Nephron (organoid): ENCODE measurements around the gene MAGEA10.
"Not testable (repeated sequence)": the region's sequence is repeated elsewhere in the genome, so short reads cannot be mapped to it uniquely, and the experiment has no call there.

Experiments used
- H3K27ac Mint-ChIP-seq, 3 experiments: 2 replicates each; pipeline ENCODE4 v1.8.0; 2020; ENCODE audit warnings: mixed read lengths in 3 of 3, mild to moderate bottlenecking in 2 of 3, moderate library complexity in 1 of 3
- H3K27me3 Mint-ChIP-seq: 2 replicates; pipeline ENCODE4 v1.8.0; 2021; ENCODE audit warnings: low read depth, mild to moderate bottlenecking, moderate library complexity, mixed read lengths
- H3K36me3 Mint-ChIP-seq: 2 replicates; pipeline ENCODE4 v1.8.0; 2020; ENCODE audit warnings: low read depth, mixed read lengths
- H3K4me1 Mint-ChIP-seq: 2 replicates; pipeline ENCODE4 v1.8.0; 2020; ENCODE audit warnings: mixed read lengths
- H3K4me3 Mint-ChIP-seq, 3 experiments: 2 replicates each; pipeline ENCODE4 v1.8.0; 2020; ENCODE audit warnings: mild to moderate bottlenecking in 3 of 3, mixed read lengths in 3 of 3, moderate library complexity in 2 of 3
- H3K9me3 Mint-ChIP-seq: 2 replicates; pipeline ENCODE4 v1.8.0; 2020; ENCODE audit warnings: mixed read lengths
- CTCF ChIP-seq, 3 experiments: fragments of 200-600 bp; sonication (generic); IDR thresholded peaks; one replicate each; pipeline ENCODE4 v1.5.0; 2021; ENCODE audit warnings: antibody characterized with exemption in 3 of 3; ENCODE audit not compliant: unreplicated experiment in 3 of 3

The MAGEA10 gene

DNA sequence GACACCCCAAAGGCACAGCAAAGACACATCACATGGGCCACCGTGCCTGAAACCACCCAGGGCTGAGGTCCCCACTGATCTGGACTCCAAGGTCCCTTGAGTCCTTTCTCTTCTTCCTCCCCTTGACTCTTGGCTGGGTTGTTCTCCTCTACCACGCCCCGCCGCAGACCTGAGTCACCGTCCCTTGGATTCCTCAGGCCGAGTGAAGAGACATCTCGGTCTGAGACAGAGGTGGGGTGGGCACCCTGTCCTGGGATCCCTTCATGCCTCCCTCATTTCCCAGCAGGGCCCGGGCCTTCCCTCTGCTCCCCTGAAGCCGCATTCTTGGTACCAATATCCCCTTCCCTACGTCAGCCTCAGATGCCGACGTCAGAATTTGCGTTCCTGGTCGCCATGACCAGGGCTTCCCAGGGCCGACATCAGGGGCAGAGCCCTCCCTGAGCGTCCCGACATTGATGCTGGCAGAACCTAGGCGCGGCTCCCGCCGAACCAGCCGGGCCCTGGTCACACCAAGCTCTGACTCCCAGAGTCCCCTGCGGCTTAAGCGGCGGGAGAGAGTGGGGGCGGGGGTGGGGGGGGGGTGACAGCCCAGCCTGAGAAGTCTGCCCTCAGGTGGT, 498 bp downstream of the MAGEA10 start:
- Mint-ChIP-seq H3K4me1 (no peaks in the 10 kb centered on the region), H3K27me3 (no peaks in the 10 kb centered on the region), H3K27ac (no peak overlapping the region), H3K4me3 (no peak overlapping the region), H3K9me3 (peaks cover 11% of the 10 kb centered on the region), H3K36me3 (no peaks in the 10 kb centered on the region)
- TF ChIP-seq CTCF (IDR thresholded peaks at IDR 0.05; ENCODE audit: unreplicated experiment in 3 of 3) = no peak

- Mint-ChIP-seq H3K9me3 (peaks cover 11% of the 10 kb centered on the region), H3K27ac (no peak overlapping the region), H3K27me3 (no peaks in the 10 kb centered on the region), H3K4me3 (no peak overlapping the region), H3K36me3 (no peaks in the 10 kb centered on the region), H3K4me1 (no peaks in the 10 kb centered on the region)
- TF ChIP-seq CTCF (IDR thresholded peaks at IDR 0.05; ENCODE audit: unreplicated experiment in 3 of 3) = no peak
These were observed 2.1 kb downstream of the MAGEA10 start for GRCh38 chrX:152136312-152136711.

- no peaks in the 10 kb centered on the region for H3K27me3 Mint-ChIP-seq
- H3K9me3 Mint-ChIP-seq = peaks cover 3% of the 10 kb centered on the region
- no peak overlapping the region for H3K4me3 Mint-ChIP-seq
- no peak for TF ChIP-seq CTCF (IDR thresholded peaks at IDR 0.05; ENCODE audit: unreplicated experiment in 3 of 3)
- H3K36me3 Mint-ChIP-seq = no peaks in the 10 kb centered on the region
- no peaks in the 10 kb centered on the region for H3K4me1 Mint-ChIP-seq
- no peak overlapping the region for H3K27ac Mint-ChIP-seq
These were observed 6.9 kb downstream of the MAGEA10 start for GRCh38 chrX:152131525-152131924.

DNA sequence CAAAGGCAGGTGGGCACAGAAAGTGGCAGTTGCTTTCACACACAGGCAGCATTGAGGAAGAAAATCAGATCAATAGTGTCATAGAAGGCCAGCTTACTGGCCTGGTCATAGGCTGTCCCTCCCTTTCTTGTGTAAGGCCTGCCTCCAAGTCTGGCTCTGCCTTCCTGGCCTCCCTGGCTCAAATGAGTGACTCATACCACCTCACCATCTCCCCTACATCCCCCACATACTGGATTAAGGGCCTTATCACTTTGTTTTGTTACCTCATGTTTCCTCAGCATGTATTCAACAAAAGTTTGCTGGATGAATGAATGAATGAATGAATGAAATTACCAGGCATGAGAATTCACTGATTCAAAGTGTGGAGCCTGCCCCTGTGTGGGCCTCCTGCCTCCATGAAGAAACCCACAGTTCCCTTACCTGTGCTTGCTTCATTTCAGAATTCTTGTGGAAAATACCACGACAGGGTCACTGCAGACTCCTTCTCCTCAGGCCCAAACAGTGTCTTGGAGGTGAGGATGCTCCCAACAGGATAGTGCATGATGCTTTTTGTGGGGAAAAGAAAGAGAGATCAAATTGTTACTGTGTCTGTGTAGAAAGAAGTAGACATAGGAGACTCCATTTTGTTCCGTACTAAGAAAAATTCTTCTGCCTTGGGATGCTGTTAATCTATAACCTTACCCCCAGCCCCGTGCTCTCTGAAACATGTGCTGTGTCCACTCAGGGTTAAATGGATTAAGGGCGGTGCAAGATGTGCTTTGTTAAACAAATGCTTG, 9.1 kb downstream of the MAGEA10 start:
- not testable (repeated sequence) for H3K36me3 Mint-ChIP-seq, H3K27ac Mint-ChIP-seq, H3K4me3 Mint-ChIP-seq, H3K9me3 Mint-ChIP-seq, H3K4me1 Mint-ChIP-seq, H3K27me3 Mint-ChIP-seq

DNA sequence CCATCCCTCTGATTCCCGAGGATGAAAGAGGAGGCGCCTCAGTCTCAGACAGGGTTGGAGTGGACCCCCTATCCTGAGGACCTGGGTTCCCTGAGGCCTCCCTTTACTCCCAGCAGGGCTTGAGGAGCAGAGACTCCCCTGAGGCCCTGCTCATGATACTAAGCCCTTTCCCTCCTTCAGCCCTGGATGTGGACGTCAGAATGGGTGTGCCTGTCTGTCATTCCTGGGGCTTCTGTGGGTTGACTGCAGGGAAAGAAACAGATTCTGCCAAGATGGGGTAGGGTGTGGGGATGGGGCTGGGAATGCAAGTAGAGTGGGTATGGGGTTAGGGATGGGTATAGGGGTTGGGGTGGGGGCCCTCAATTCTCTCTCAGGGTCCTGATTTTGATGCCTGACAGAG, 21.1 kb downstream of the MAGEA10 start:
- TF ChIP-seq CTCF (IDR thresholded peaks at IDR 0.05; ENCODE audit: unreplicated experiment in 3 of 3) = no peak

GRCh38 chrX:152108527-152108926, 29.9 kb downstream of the MAGEA10 start:
- Mint-ChIP-seq H3K9me3 (no peaks in the 10 kb centered on the region), H3K4me3 (no peak overlapping the region), H3K4me1 (no peaks in the 10 kb centered on the region), H3K27ac (no peak overlapping the region), H3K27me3 (no peaks in the 10 kb centered on the region), H3K36me3 (no peaks in the 10 kb centered on the region)
- TF ChIP-seq CTCF (IDR thresholded peaks at IDR 0.05; ENCODE audit: unreplicated experiment in 3 of 3) = no peak

More for the DNA sequence above, 21.1 kb downstream of the MAGEA10 start:
- Mint-ChIP-seq H3K27ac (no peak overlapping the region), H3K27me3 (peaks cover 4% of the 10 kb centered on the region), H3K4me1 (no peaks in the 10 kb centered on the region), H3K9me3 (no peaks in the 10 kb centered on the region), H3K36me3 (no peaks in the 10 kb centered on the region), H3K4me3 (no peak overlapping the region)
